ENCODE results near the gene GRM7.

GRM7 gene

GRCh38 chr3:7421065-7421464 lies 560.1 kb downstream of the GRM7 start:
- no peak for DNase-seq

GRCh38 chr3:7423036-7423435 lies 562.1 kb downstream of the GRM7 start:
- no peak for DNase-seq

- DNase-seq, result no peak
These were observed 563.1 kb downstream of the GRM7 start for GRCh38 chr3:7423995-7424394.

GRCh38 chr3:7428206-7428718 lies 567.3 kb downstream of the GRM7 start:
- DNase-seq, result no peak

- no peak for DNase-seq
These were observed 571.7 kb downstream of the GRM7 start for GRCh38 chr3:7432610-7433009.

GRCh38 chr3:7433073-7433472 lies 572.2 kb downstream of the GRM7 start:
- no peak for DNase-seq

GRCh38 chr3:7436542-7436941 lies 575.6 kb downstream of the GRM7 start:
- no peak for DNase-seq

GRCh38 chr3:7437231-7437630 lies 576.3 kb downstream of the GRM7 start:
- DNase-seq, result no peak

GRCh38 chr3:7439101-7439680 lies 578.3 kb downstream of the GRM7 start:
- DNase-seq, result no peak

GRCh38 chr3:7444886-7445285 lies 584.0 kb downstream of the GRM7 start:
- DNase-seq, result no peak

GRCh38 chr3:7445331-7445730 lies 584.4 kb downstream of the GRM7 start:
- DNase-seq, result no peak

- no peak for DNase-seq
These were observed 586.4 kb downstream of the GRM7 start for GRCh38 chr3:7447197-7447769.

- DNase-seq, result no peak
These were observed 595.5 kb downstream of the GRM7 start for GRCh38 chr3:7456386-7456785.

GRCh38 chr3:7461202-7461825 lies 600.4 kb downstream of the GRM7 start:
- DNase-seq, result no peak

- no peak for DNase-seq
These were observed 609.0 kb downstream of the GRM7 start for GRCh38 chr3:7469866-7470265.

GRCh38 chr3:7484636-7485035 lies 623.7 kb downstream of the GRM7 start:
- no peak for DNase-seq

- no peak for DNase-seq
These were observed 626.8 kb downstream of the GRM7 start for GRCh38 chr3:7487763-7488162.

- no peak for DNase-seq
These were observed 628.5 kb downstream of the GRM7 start for GRCh38 chr3:7489417-7489816.

- no peak for DNase-seq
These were observed 637.8 kb downstream of the GRM7 start for GRCh38 chr3:7498715-7499114.

- no peak for DNase-seq
These were observed 642.5 kb downstream of the GRM7 start for GRCh38 chr3:7503431-7503830.

- no peak for DNase-seq
These were observed 644.2 kb downstream of the GRM7 start for GRCh38 chr3:7504886-7505775.

- DNase-seq, result no peak
These were observed 645.8 kb downstream of the GRM7 start for GRCh38 chr3:7506606-7507180.

- DNase-seq, result no peak
These were observed 647.9 kb downstream of the GRM7 start for GRCh38 chr3:7508821-7509220.
